ENCODE data around the gene BICDL1.

DNA sequence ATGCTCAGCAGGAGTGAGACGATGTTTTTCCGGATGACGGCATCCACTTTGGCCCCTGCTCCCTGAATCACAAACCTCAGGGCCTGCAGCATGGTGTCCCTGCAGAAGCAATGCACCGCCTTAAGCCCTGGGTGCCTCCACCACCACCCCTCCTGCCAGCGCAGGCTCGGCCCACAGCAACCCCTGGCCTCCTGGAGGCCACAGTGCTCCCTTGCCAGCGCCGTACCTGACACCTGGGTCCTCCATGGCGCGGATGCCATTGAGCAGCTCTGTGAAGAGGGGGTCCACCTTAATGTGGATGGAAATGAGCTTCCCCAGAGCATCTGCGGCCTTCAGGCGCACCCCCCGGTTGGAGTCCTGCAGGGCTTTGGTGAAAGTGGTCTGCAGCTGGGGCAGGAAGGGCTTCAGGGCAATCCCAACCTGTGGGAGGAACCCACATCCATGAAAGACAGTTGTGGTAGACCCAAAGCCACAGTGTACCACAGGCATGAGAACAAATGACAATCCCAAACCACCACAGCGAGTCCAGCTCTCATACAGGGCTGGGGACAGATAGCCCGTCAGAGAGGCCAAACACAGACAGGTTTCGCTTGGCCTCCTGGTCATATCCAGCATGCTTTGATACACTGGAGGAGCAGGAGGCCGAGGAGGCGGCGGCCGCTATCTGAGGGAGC is 145.4 kb downstream of the BICDL1 start:
- TF ChIP-seq POLR2A (IDR thresholded peaks at IDR 0.05), result no peak
- TF ChIP-seq, protein P1, sequence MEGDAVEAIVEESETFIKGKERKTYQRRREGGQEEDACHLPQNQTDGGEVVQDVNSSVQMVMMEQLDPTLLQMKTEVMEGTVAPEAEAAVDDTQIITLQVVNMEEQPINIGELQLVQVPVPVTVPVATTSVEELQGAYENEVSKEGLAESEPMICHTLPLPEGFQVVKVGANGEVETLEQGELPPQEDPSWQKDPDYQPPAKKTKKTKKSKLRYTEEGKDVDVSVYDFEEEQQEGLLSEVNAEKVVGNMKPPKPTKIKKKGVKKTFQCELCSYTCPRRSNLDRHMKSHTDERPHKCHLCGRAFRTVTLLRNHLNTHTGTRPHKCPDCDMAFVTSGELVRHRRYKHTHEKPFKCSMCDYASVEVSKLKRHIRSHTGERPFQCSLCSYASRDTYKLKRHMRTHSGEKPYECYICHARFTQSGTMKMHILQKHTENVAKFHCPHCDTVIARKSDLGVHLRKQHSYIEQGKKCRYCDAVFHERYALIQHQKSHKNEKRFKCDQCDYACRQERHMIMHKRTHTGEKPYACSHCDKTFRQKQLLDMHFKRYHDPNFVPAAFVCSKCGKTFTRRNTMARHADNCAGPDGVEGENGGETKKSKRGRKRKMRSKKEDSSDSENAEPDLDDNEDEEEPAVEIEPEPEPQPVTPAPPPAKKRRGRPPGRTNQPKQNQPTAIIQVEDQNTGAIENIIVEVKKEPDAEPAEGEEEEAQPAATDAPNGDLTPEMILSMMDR (IDR thresholded peaks at IDR 0.05), result no peak
- no peak for TF ChIP-seq POLR2AphosphoS5 (IDR thresholded peaks at IDR 0.05)

Data from breast epithelium (tissue), 3 donors.